IMR-90 (cell line): ENCODE data around the gene GEMIN2. TPM values are rescaled to one million over a fixed set of nuclear protein-coding genes. Genes with fewer than 3 reads are reported as not detected.

Experiments used
- ATAC-seq: fragments of 200-7000 bp; cut with Tn5 transposase; 2 replicates; pipeline ENCODE4 v1.9.1; 2020; ENCODE audit warnings: low read depth, mild to moderate bottlenecking, moderate library complexity
- BruUV-seq: library from RNA; stranded (reverse); fragments of 400-500 nt; replicated peaks from 2 replicates; lab custom pipeline; 2021; lab: Mats Ljungman, UMichigan
- CTCF ChIA-PET: fragments of 300-600 bp; formaldehyde crosslinking; extraction: SDS; loops from one replicate; lab custom pipeline; 2021; ENCODE audit warnings: antibody characterized with exemption; lab: Yijun Ruan, JAX
- POLR2A ChIA-PET: fragments of 300-600 bp; sonication (Branson Sonifier 250); formaldehyde crosslinking; loops from one replicate; lab custom pipeline; 2022; ENCODE audit warnings: antibody characterized with exemption; ENCODE audit not compliant: unreplicated experiment; lab: Charles Lee
- DNase-seq: peaks from one replicate; pipeline ENCODE4 v3.0.0; 2013
- H2AFZ ChIP-seq: replicated peaks from 2 replicates; pipeline ENCODE3; 2013; ENCODE audit warnings: low read length, mild to moderate bottlenecking; ENCODE audit not compliant: poor library complexity
- H2AK5ac ChIP-seq: 2 replicates; pipeline ENCODE4 v1.6.1; 2013; ENCODE audit warnings: low read depth, low read length, inconsistent platforms
- H2AK9ac ChIP-seq: replicated peaks from 2 replicates; pipeline ENCODE3; 2013; ENCODE audit warnings: mild to moderate bottlenecking, low read depth, low read length, moderate library complexity; ENCODE audit not compliant: poor library complexity
- H2BK120ac ChIP-seq: 2 replicates; pipeline ENCODE4 v1.6.1; 2013; ENCODE audit warnings: low read depth, low read length, inconsistent platforms
- H2BK15ac ChIP-seq: 3 replicates; pipeline ENCODE4 v1.6.1; 2013; ENCODE audit warnings: low read depth, low read length, inconsistent platforms
- H2BK20ac ChIP-seq: 2 replicates; pipeline ENCODE4 v1.6.1; 2013; ENCODE audit warnings: low read depth, mild to moderate bottlenecking, inconsistent platforms, low read length, moderate library complexity
- H2BK5ac ChIP-seq: 2 replicates; pipeline ENCODE4 v1.6.1; 2013; ENCODE audit warnings: mild to moderate bottlenecking, low read depth, low read length, inconsistent platforms; ENCODE audit not compliant: poor library complexity, severe bottlenecking
- H3K14ac ChIP-seq: replicated peaks from 2 replicates; pipeline ENCODE4 v1.6.1; 2013; ENCODE audit warnings: low read depth, low read length, inconsistent platforms
- H3K18ac ChIP-seq: 2 replicates; pipeline ENCODE4 v1.6.1; 2013; ENCODE audit warnings: low read depth, low read length, control low read depth
- H3K23ac ChIP-seq: 2 replicates; pipeline ENCODE4 v1.6.1; 2013; ENCODE audit warnings: low read depth, low read length, inconsistent platforms
- H3K27ac ChIP-seq: 2 replicates; pipeline ENCODE4 v1.5.1; 2013; ENCODE audit warnings: mild to moderate bottlenecking, control low read depth, low read length; ENCODE audit not compliant: insufficient read depth
- H3K27me3 ChIP-seq: 2 replicates; pipeline ENCODE4 v1.6.1; 2013; ENCODE audit warnings: low read length; ENCODE audit not compliant: control insufficient read depth, insufficient read depth
- H3K36me3 ChIP-seq: 2 replicates; pipeline ENCODE4 v1.6.1; 2013; ENCODE audit warnings: low read length, mixed read lengths; ENCODE audit not compliant: control insufficient read depth, insufficient read depth
- H3K4ac ChIP-seq: 2 replicates; pipeline ENCODE4 v1.6.1; 2013; ENCODE audit warnings: low read depth, low read length, inconsistent platforms
- H3K4me1 ChIP-seq: 2 replicates; pipeline ENCODE4 v1.6.1; 2013; ENCODE audit warnings: low read length, mixed read lengths; ENCODE audit not compliant: control insufficient read depth, insufficient read depth
- H3K4me2 ChIP-seq: 2 replicates; pipeline ENCODE4 v1.6.1; 2013; ENCODE audit warnings: low read depth, mild to moderate bottlenecking, control low read depth, low read length, moderate library complexity
- H3K4me3 ChIP-seq: 2 replicates; pipeline ENCODE4 v1.5.1; 2013; ENCODE audit warnings: low read depth, mild to moderate bottlenecking, control low read depth, low read length, moderate library complexity; ENCODE audit not compliant: insufficient read depth
- H3K56ac ChIP-seq: 2 replicates; pipeline ENCODE4 v1.6.1; 2013; ENCODE audit warnings: low read length, inconsistent platforms; ENCODE audit not compliant: insufficient read depth; ENCODE audit errors: extremely low read depth
- H3K79me1 ChIP-seq, 2 experiments: 2 replicates each; pipeline ENCODE4 v1.6.1; 2013; ENCODE audit warnings: low read length in 2 of 2, inconsistent platforms in 1 of 2, low read depth in 1 of 2
- H3K9ac ChIP-seq: 2 replicates; pipeline ENCODE4 v1.6.1; 2013; ENCODE audit warnings: low read depth, low read length, control low read depth
- H3K9me1 ChIP-seq: 2 replicates; pipeline ENCODE4 v1.6.1; 2013; ENCODE audit warnings: low read length, inconsistent platforms; ENCODE audit not compliant: insufficient read depth
- H3K9me3 ChIP-seq: 2 replicates; pipeline ENCODE4 v1.6.1; 2013; ENCODE audit warnings: low read length; ENCODE audit not compliant: control insufficient read depth, insufficient read depth
- H4K20me1 ChIP-seq: 2 replicates; pipeline ENCODE4 v1.6.1; 2013; ENCODE audit warnings: low read length, inconsistent platforms; ENCODE audit not compliant: insufficient read depth
- H4K5ac ChIP-seq: 2 replicates; pipeline ENCODE4 v1.6.1; 2013; ENCODE audit warnings: mild to moderate bottlenecking, low read depth, low read length, control low read depth
- H4K8ac ChIP-seq, 2 experiments: 2 replicates each; pipeline ENCODE4 v1.6.1; 2013; ENCODE audit warnings: low read depth in 2 of 2, low read length in 2 of 2, control low read depth in 1 of 2, inconsistent platforms in 1 of 2
- H4K91ac ChIP-seq: 2 replicates; pipeline ENCODE4 v1.6.1; 2013; ENCODE audit warnings: low read depth, low read length, inconsistent platforms; ENCODE audit not compliant: insufficient read depth
- CHD1 ChIP-seq: IDR thresholded peaks from 2 replicates; pipeline ENCODE4 v1.6.1; 2012; ENCODE audit warnings: low read depth, low read length, improper control_type of control experiment
- NFE2L2 ChIP-seq: fragments of 150-350 bp; IDR thresholded peaks from 2 replicates; pipeline ENCODE4 v1.6.1; 2016; ENCODE audit warnings: low read depth, mild to moderate bottlenecking, low read length
- RAD21 ChIP-seq: IDR thresholded peaks from 2 replicates; pipeline ENCODE4 v1.6.1; 2012; ENCODE audit warnings: low read length, improper control_type of control experiment
- RFX5 ChIP-seq: IDR thresholded peaks from 2 replicates; pipeline ENCODE4 v1.8.0; 2012; ENCODE audit warnings: low read depth, mild to moderate bottlenecking, low read length, moderate library complexity
- WGBS, 2 experiments: methylation state at CpG; one replicate each; pipeline versions ENCODE4 v1.1.5 to v1.1.7; 2013; ENCODE audit warnings: missing lambda C conversion rate in 2 of 2; ENCODE audit not compliant: insufficient read length in 1 of 2; ENCODE audit errors: extremely low coverage in 2 of 2; 5-methylcytosine and 5-hydroxymethylcytosine counted together
- dilution Hi-C: fragments of 300-500 bp; cut with HindIII; formaldehyde crosslinking; loops from one replicate; pipeline ENCODE4 v1.14.3; 2018; ENCODE audit warnings: low sequenced_read_pairs; ENCODE audit not compliant: unreplicated experiment
- in situ Hi-C: fragments of 300-500 bp; cut with MboI; formaldehyde crosslinking; loops from 3 replicates; pipeline ENCODE4 v1.14.3; 2019; ENCODE audit warnings: low sequenced_read_pairs, inconsistent platforms, mixed read lengths
- intact Hi-C: fragments of 100-400 bp; cut with micrococcal nuclease; formaldehyde crosslinking; loops from 2 replicates; pipeline ENCODE4 v1.10.0; 2022
- polyA plus RNA-seq, 3 experiments: library from polyadenylated mRNA; depleted of rRNA; stranded (reverse); fragments of >200 nt; gene quantifications; 2 replicates each; pipeline ENCODE4 v1.2.3, GENCODE V29; 2012; ENCODE audit warnings: low replicate concordance in 1 of 3
- total RNA-seq: library from RNA; depleted of rRNA; stranded (reverse); fragments of >200 nt; gene quantifications from 2 replicates; pipeline ENCODE4 v1.2.3, GENCODE V29; 2012

Gene GEMIN2
- total and polyA plus RNA-seq, 2 of the 4 experiments (the other 2 are of a cell fraction) = 10.6 to 11.2 TPM

DNA sequence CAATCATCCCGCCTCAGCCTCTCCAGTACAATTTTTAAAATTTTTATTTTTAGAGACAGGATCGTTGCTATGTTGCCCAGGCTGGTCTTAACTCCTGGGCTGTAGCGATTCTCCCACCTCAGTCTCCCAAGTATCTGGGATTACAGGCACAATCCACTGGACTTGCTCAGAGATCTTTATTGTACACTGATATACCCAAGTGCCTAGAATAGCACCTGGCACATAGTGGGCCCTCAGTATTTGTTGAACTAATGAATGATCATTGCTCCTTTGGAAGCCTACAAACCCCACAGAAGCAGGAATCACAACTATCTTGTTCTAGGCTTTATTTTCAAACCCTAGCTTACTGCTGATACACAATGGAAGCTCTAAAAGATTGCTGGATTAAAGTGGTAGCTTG, 59.1 kb downstream of the GEMIN2 start:
- Histone ChIP-seq H3K14ac (no peak overlapping the region), H4K5ac (no peak overlapping the region), H4K20me1 (peaks cover 16% of the 10 kb centered on the region), H2BK20ac (no peak overlapping the region), H4K91ac (no peak overlapping the region), H3K27ac (no peak overlapping the region), H3K9me1 (no peaks in the 10 kb centered on the region), H2BK15ac (no peak overlapping the region), H3K18ac (no peak overlapping the region), H3K4me2 (no peak overlapping the region), H3K36me3 (peaks cover 9% of the 10 kb centered on the region), H2BK120ac (no peak overlapping the region), H2AK5ac (no peak overlapping the region), H3K56ac (no peak overlapping the region), H3K4ac (no peak overlapping the region), H3K4me3 (no peak overlapping the region), H3K4me1 (no peaks in the 10 kb centered on the region; the same call in 1 of the 2 replicates), H3K9ac (no peak overlapping the region), H2BK5ac (no peak overlapping the region), H4K8ac (no peak overlapping the region), H2AK9ac (no peak overlapping the region), H3K27me3 (no peaks in the 10 kb centered on the region), H3K23ac (no peak overlapping the region), H3K9me3 (no peaks in the 10 kb centered on the region), H2AFZ (no peak overlapping the region), H3K79me1 (peaks cover 28 to 38% of the 10 kb centered on the region in 2 experiments; a peak in 3 of 4 replicates)
- ChIA-PET CTCF (no interaction called here), POLR2A (no interaction called here)
- dilution Hi-C loops (no loop called here), in situ Hi-C loops (no loop called here), intact Hi-C loops (loop anchor here (5.0 kb wide), 1 partner anchor 259 kb away; the partner anchor contains the start of gene FBXO33)
- no TSS peak for BruUV-seq
- ATAC-seq = no peak
- TF ChIP-seq NFE2L2 = no peak
- TF ChIP-seq RFX5 = no peak
- TF ChIP-seq CHD1 = no peak
- no peak for TF ChIP-seq RAD21
- DNase-seq = no peak
- 100% methylated on average over 1 of the region's 3 CpGs; no CpG with 5 or more reads in 1 of the 2 experiments for WGBS, 2 experiments
